CD8-positive, alpha-beta memory T cell (primary cell): Measurements from ENCODE around the gene FAF1. TPM values are rescaled to one million over a fixed set of nuclear protein-coding genes. Genes with fewer than 3 reads are reported as not detected.
"Not testable (repeated sequence)": the region's sequence is repeated elsewhere in the genome, so short reads cannot be mapped to it uniquely, and the experiment has no call there.

Experiments used
- CTCF ChIA-PET: fragments of 350-600 bp; sonication (Branson Sonifier 250); formaldehyde crosslinking; loops from one replicate; lab custom pipeline; 2021; ENCODE audit warnings: antibody characterized with exemption; lab: Charles Lee
- POLR2A ChIA-PET: fragments of 350-600 bp; sonication (Branson Sonifier 250); formaldehyde crosslinking; loops from one replicate; lab custom pipeline; 2021; ENCODE audit warnings: antibody characterized with exemption; lab: Charles Lee
- DNase-seq, 5 donors: peaks; one replicate each; pipeline versions ENCODE4 v3.0.0 to v3.0.0-alpha.2; 2020 to 2022; ENCODE audit warnings: mixed read lengths in 1 of 5
- H3K27ac ChIP-seq: one replicate; pipeline ENCODE4 v1.7.0; 2013; ENCODE audit warnings: low read depth, mild to moderate bottlenecking, low read length, moderate library complexity
- H3K27me3 ChIP-seq: 2 replicates; pipeline ENCODE4 v1.7.0; 2013; ENCODE audit warnings: low read length, mild to moderate bottlenecking; ENCODE audit not compliant: insufficient read depth, poor library complexity, severe bottlenecking
- H3K36me3 ChIP-seq: 2 replicates; pipeline ENCODE4 v1.7.0; 2013; ENCODE audit warnings: mild to moderate bottlenecking, low read length, moderate library complexity; ENCODE audit not compliant: insufficient read depth
- H3K4me1 ChIP-seq: 2 replicates; pipeline ENCODE4 v1.7.0; 2013; ENCODE audit warnings: mild to moderate bottlenecking, low read length, moderate library complexity; ENCODE audit not compliant: insufficient read depth
- H3K4me3 ChIP-seq: 2 replicates; pipeline ENCODE4 v1.7.0; 2013; ENCODE audit warnings: mild to moderate bottlenecking, low read length
- H3K9me3 ChIP-seq: 2 replicates; pipeline ENCODE4 v1.7.0; 2013; ENCODE audit warnings: mild to moderate bottlenecking, low read length
- H3K27ac Mint-ChIP-seq, 8 donors: one replicate each; pipeline ENCODE4 v1.8.0; 2020 to 2021; ENCODE audit warnings: mixed read lengths in 8 of 8, mild to moderate bottlenecking in 6 of 8, inconsistent platforms in 3 of 8, moderate library complexity in 3 of 8
- H3K27me3 Mint-ChIP-seq, 2 donors: one replicate each; pipeline ENCODE4 v1.8.0; 2020 to 2021; ENCODE audit warnings: mixed read lengths in 2 of 2, mild to moderate bottlenecking in 1 of 2, moderate library complexity in 1 of 2
- H3K36me3 Mint-ChIP-seq, 3 donors: one replicate each; pipeline ENCODE4 v1.8.0; 2020 to 2021; ENCODE audit warnings: mixed read lengths in 3 of 3, inconsistent platforms in 1 of 3, mild to moderate bottlenecking in 1 of 3
- H3K4me1 Mint-ChIP-seq, 3 donors: one replicate each; pipeline ENCODE4 v1.8.0; 2020 to 2021; ENCODE audit warnings: mixed read lengths in 3 of 3, inconsistent platforms in 1 of 3, mild to moderate bottlenecking in 1 of 3
- H3K4me3 Mint-ChIP-seq, 7 donors: one replicate each; pipeline ENCODE4 v1.8.0; 2020 to 2021; ENCODE audit warnings: mixed read lengths in 7 of 7, mild to moderate bottlenecking in 6 of 7, moderate library complexity in 4 of 7, inconsistent platforms in 2 of 7
- H3K9me3 Mint-ChIP-seq, 5 donors: one replicate each; pipeline ENCODE4 v1.8.0; 2020 to 2022; ENCODE audit warnings: mixed read lengths in 5 of 5, mild to moderate bottlenecking in 3 of 5, moderate library complexity in 2 of 5, inconsistent platforms in 1 of 5
- polyA plus RNA-seq: library from polyadenylated mRNA; unstranded; fragments of 300-500 nt; fragmentation: Illumina TruSeq; gene quantifications from one replicate; pipeline ENCODE4 v1.2.3, GENCODE V29; 2021
- total RNA-seq, 2 experiments: library from RNA; stranded (reverse); gene quantifications; one replicate each; pipeline ENCODE4 v1.2.3, GENCODE V29; 2021

Gene FAF1
- total and polyA plus RNA-seq, 3 experiments from 2014 or later: 66.4 to 87.1 (median 78.2) TPM

- peaks cover 21 to 47% (median 42%) of the 10 kb centered on the region in 3 donors for H3K4me1 Mint-ChIP-seq
- H3K9me3 ChIP-seq, H3K27ac Mint-ChIP-seq, H3K36me3 ChIP-seq, POLR2A ChIA-PET, DNase-seq, CTCF ChIA-PET, H3K27ac ChIP-seq, H3K27me3 ChIP-seq, H3K4me1 ChIP-seq, H3K4me3 Mint-ChIP-seq, H3K27me3 Mint-ChIP-seq, H3K4me3 ChIP-seq: not testable (repeated sequence)
- peaks cover 11 to 25% (median 18%) of the 10 kb centered on the region in 5 donors for H3K9me3 Mint-ChIP-seq
- H3K36me3 Mint-ChIP-seq: peaks cover 6 to 48% (median 9%) of the 10 kb centered on the region in 3 donors
These were observed 95.2 kb downstream of the FAF1 start for GRCh38 chr1:50864845-50865244.

- CTCF ChIA-PET: no interaction called here
- Histone ChIP-seq H3K36me3 (no peaks in the 10 kb centered on the region), H3K4me1 (no peaks in the 10 kb centered on the region), H3K4me3 (no peak overlapping the region), H3K27me3 (no peaks in the 10 kb centered on the region), H3K9me3 (peaks cover 4% of the 10 kb centered on the region), H3K27ac (no peak overlapping the region)
- peak overlapping the region in 1 of 8 donors; percentile 24 for H3K27ac Mint-ChIP-seq
- POLR2A ChIA-PET: interaction anchor here (0.7 kb wide), 1 partner anchor 9 kb away, joined by 5 read pairs; no protein-coding TSS in a partner anchor
- H3K9me3 Mint-ChIP-seq: peaks cover 13 to 32% (median 22%) of the 10 kb centered on the region in 5 donors
- no peaks in the 10 kb centered on the region for H3K27me3 Mint-ChIP-seq
- peaks cover 7 to 50% (median 10%) of the 10 kb centered on the region in 3 donors for H3K36me3 Mint-ChIP-seq
- DNase-seq: no peak
- H3K4me1 Mint-ChIP-seq: peaks cover 30 to 45% (median 36%) of the 10 kb centered on the region in 3 donors
- no peak overlapping the region for H3K4me3 Mint-ChIP-seq
These were observed 98.3 kb downstream of the FAF1 start for GRCh38 chr1:50861772-50862171.

DNA sequence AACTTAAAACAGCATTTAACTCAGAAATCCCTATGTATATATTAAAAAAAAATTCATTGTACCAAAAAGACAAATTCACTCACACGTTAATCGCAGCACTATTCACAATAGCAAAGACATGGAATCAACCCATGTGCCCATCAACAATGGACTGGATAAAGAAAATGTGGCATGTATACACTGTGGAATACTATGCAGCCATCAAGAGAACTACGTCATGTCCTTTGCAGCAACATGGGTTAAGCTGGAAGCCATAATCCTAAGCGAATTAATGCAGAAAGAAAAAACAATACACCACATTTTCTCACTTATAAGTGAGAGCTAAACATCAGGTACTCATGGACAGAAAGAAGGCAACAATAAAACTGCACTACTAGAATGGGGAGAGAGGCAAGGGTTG is 99.4 kb downstream of the FAF1 start:
- Mint-ChIP-seq H3K4me3 (no peak overlapping the region), H3K9me3 (peaks cover 13 to 27% (median 22%) of the 10 kb centered on the region in 5 donors), H3K4me1 (peaks cover 28 to 42% (median 33%) of the 10 kb centered on the region in 3 donors), H3K27ac (no peak overlapping the region), H3K27me3 (no peaks in the 10 kb centered on the region), H3K36me3 (peaks cover 13 to 41% (median 14%) of the 10 kb centered on the region in 3 donors)
- H3K4me1 ChIP-seq: no peaks in the 10 kb centered on the region
- no peaks in the 10 kb centered on the region for H3K27me3 ChIP-seq
- ChIA-PET CTCF (no interaction called here), POLR2A (no interaction called here)
- no peak for DNase-seq
- no peak overlapping the region for H3K27ac ChIP-seq
- H3K4me3 ChIP-seq: no peak overlapping the region
- no peaks in the 10 kb centered on the region for H3K36me3 ChIP-seq
- H3K9me3 ChIP-seq: peaks cover 4% of the 10 kb centered on the region

GRCh38 chr1:50860256-50860655 is 99.8 kb downstream of the FAF1 start:
- Mint-ChIP-seq H3K27ac (no peak overlapping the region), H3K4me3 (no peak overlapping the region), H3K9me3 (peaks cover 13 to 27% (median 22%) of the 10 kb centered on the region in 5 donors), H3K36me3 (peaks cover 14 to 41% (median 14%) of the 10 kb centered on the region in 3 donors), H3K4me1 (peaks cover 31 to 45% (median 38%) of the 10 kb centered on the region in 3 donors), H3K27me3 (no peaks in the 10 kb centered on the region)
- no peak overlapping the region for H3K4me3 ChIP-seq
- ChIA-PET POLR2A (no interaction called here), CTCF (no interaction called here)
- DNase-seq: no peak
- H3K9me3 ChIP-seq: peaks cover 4% of the 10 kb centered on the region
- no peaks in the 10 kb centered on the region for H3K4me1 ChIP-seq
- no peaks in the 10 kb centered on the region for H3K27me3 ChIP-seq
- no peaks in the 10 kb centered on the region for H3K36me3 ChIP-seq
- H3K27ac ChIP-seq: no peak overlapping the region

DNA sequence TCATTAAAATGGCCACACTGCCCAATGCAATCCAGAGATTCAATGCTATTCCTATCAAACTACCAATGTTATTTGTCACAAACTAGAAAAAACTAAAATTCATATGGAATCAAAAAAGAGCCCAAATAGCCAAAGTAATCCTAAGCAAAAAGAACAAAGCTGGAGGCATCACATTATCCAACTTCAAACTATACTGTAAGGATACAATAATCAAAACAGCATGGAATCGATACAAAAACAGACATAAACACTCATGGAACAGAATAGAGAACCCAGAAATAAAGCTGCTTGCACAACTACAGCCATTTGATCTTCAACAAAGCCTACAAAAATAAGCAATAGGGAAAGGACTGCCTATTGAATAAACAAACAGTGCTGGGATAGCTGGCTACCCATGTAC is 100.4 kb downstream of the FAF1 start:
- H3K4me1 ChIP-seq: no peaks in the 10 kb centered on the region
- ChIA-PET CTCF (interaction anchor here (0.7 kb wide), 1 partner anchor 177 kb away, joined by 3 read pairs; no protein-coding TSS in a partner anchor), POLR2A (no interaction called here)
- Mint-ChIP-seq H3K4me3 (no peak overlapping the region), H3K9me3 (peaks cover 13 to 27% (median 22%) of the 10 kb centered on the region in 5 donors), H3K27ac (peak overlapping the region in 1 of 8 donors; percentile 9), H3K27me3 (no peaks in the 10 kb centered on the region), H3K36me3 (peaks cover 14 to 41% (median 14%) of the 10 kb centered on the region in 3 donors), H3K4me1 (peaks cover 32 to 45% (median 40%) of the 10 kb centered on the region in 3 donors)
- peaks cover 4% of the 10 kb centered on the region for H3K9me3 ChIP-seq
- H3K4me3 ChIP-seq: no peak overlapping the region
- H3K36me3 ChIP-seq: no peaks in the 10 kb centered on the region
- H3K27ac ChIP-seq: no peak overlapping the region
- H3K27me3 ChIP-seq: no peaks in the 10 kb centered on the region
- no peak for DNase-seq

DNA sequence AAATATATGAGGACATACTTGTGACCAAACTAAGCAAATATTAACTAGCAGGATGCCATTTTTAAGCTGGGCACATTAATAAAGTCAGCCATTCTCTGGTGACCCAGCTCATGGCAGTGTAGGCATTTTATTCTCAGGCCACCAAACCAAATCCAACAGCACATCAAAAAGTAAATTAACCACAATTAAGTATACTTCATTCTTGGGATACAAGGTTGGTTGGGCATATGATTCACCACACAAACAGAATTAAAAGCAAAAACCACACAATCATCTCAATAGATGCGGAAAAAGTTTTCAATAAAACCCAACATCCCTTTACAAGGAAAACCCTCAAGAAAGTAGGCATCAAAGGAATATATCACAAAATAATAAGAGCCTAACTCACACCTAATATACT is 101.3 kb downstream of the FAF1 start:
- H3K4me3 Mint-ChIP-seq: no peak overlapping the region
- no peak for DNase-seq
- CTCF ChIA-PET: interaction anchor here (1.4 kb wide), 1 partner anchor 13 kb away, joined by 3 read pairs; no protein-coding TSS in a partner anchor
- no peaks in the 10 kb centered on the region for H3K36me3 ChIP-seq
- no peak overlapping the region for H3K27ac Mint-ChIP-seq
- H3K27me3 ChIP-seq: no peaks in the 10 kb centered on the region
- peaks cover 35 to 52% (median 44%) of the 10 kb centered on the region in 3 donors for H3K4me1 Mint-ChIP-seq
- no peak overlapping the region for H3K27ac ChIP-seq
- POLR2A ChIA-PET: no interaction called here
- H3K36me3 Mint-ChIP-seq: peaks cover 14 to 41% (median 17%) of the 10 kb centered on the region in 3 donors
- H3K27me3 Mint-ChIP-seq: no peaks in the 10 kb centered on the region
- peaks cover 4% of the 10 kb centered on the region for H3K9me3 ChIP-seq
- no peaks in the 10 kb centered on the region for H3K4me1 ChIP-seq
- peaks cover 13 to 27% (median 22%) of the 10 kb centered on the region in 5 donors for H3K9me3 Mint-ChIP-seq
- H3K4me3 ChIP-seq: no peak overlapping the region

DNA sequence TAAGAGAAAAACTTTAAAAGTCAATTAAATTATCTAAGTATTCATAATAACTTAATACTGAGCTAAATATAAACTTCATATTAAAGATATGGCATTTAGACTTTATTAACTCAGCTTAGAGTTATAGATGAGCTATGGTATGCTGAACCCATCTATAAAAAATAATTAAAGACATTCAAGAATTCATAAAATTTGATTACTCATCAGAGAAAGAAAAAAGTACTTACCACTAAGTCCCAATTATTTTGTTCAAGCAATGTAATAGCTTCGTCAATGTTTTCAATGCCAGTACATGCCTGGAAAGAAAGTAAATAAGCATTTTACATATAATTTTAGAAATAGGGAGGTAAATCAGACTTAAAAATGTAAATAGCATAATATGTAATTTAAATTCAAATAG is 102.4 kb downstream of the FAF1 start:
- no peaks in the 10 kb centered on the region for H3K36me3 ChIP-seq
- Mint-ChIP-seq H3K27me3 (no peaks in the 10 kb centered on the region), H3K9me3 (peaks cover 7 to 24% (median 18%) of the 10 kb centered on the region in 5 donors), H3K27ac (no peak overlapping the region), H3K4me1 (peaks cover 41 to 59% (median 51%) of the 10 kb centered on the region in 3 donors), H3K4me3 (no peak overlapping the region), H3K36me3 (peaks cover 13 to 34% (median 19%) of the 10 kb centered on the region in 3 donors)
- ChIA-PET POLR2A (no interaction called here), CTCF (interaction anchor here (1.4 kb wide), 1 partner anchor 12 kb away, joined by 3 read pairs; no protein-coding TSS in a partner anchor)
- H3K27me3 ChIP-seq: no peaks in the 10 kb centered on the region
- peaks cover 4% of the 10 kb centered on the region for H3K9me3 ChIP-seq
- no peak for DNase-seq
- no peak overlapping the region for H3K27ac ChIP-seq
- no peaks in the 10 kb centered on the region for H3K4me1 ChIP-seq
- H3K4me3 ChIP-seq: no peak overlapping the region

- H3K4me3 ChIP-seq: no peak overlapping the region
- no peaks in the 10 kb centered on the region for H3K27me3 Mint-ChIP-seq
- ChIA-PET CTCF (interaction anchor here (0.7 kb wide), 1 partner anchor 226 kb away, joined by 3 read pairs; no protein-coding TSS in a partner anchor), POLR2A (no interaction called here)
- H3K27me3 ChIP-seq: no peaks in the 10 kb centered on the region
- H3K36me3 ChIP-seq: no peaks in the 10 kb centered on the region
- DNase-seq: no peak
- H3K27ac Mint-ChIP-seq: no peak overlapping the region
- no peak overlapping the region for H3K4me3 Mint-ChIP-seq
- H3K4me1 Mint-ChIP-seq: peaks cover 35 to 46% (median 41%) of the 10 kb centered on the region in 3 donors
- H3K27ac ChIP-seq: no peak overlapping the region
- H3K9me3 ChIP-seq: no peaks in the 10 kb centered on the region
- H3K36me3 Mint-ChIP-seq: peaks cover 5 to 19% (median 12%) of the 10 kb centered on the region in 3 donors
- H3K9me3 Mint-ChIP-seq: peaks cover 0 to 4% (median under 1%) of the 10 kb centered on the region in 5 donors
- no peaks in the 10 kb centered on the region for H3K4me1 ChIP-seq
These were observed 106.7 kb downstream of the FAF1 start for GRCh38 chr1:50853325-50853724.
